Measurements from ENCODE around the gene MRPL49. TPM values are rescaled to one million over a fixed set of nuclear protein-coding genes. Genes with fewer than 3 reads are reported as not detected.

The MRPL49 gene
- total and polyA plus RNA-seq, 2 of the 8 experiments (the other 6 are each of a cell fraction or from before 2014, with no cell fraction given): 54.0 to 84.8 TPM

- H3K27me3 ChIP-seq (replicated peaks in 1 of 4; ENCODE audit: control insufficient read depth in 3 of 4, extremely low read depth in 1 of 4, insufficient read depth in 3 of 4, low read length in 3 of 4): no peaks in the 10 kb centered on the region
- no peak overlapping the region for H3K14ac ChIP-seq (ENCODE audit: insufficient read length)
- 88% methylated on average over 1 of the region's 1 CpG; no CpG with 5 or more reads in 1 of the 2 experiments for WGBS, 2 experiments (ENCODE audit: extremely low coverage in 1 of 2, insufficient coverage in 1 of 2, insufficient read length in 1 of 2, insufficient replicate concordance in 2 of 2, low coverage in 1 of 2, low lambda C conversion rate in 2 of 2, missing lambda C conversion rate in 1 of 2)
- H2AFZ ChIP-seq (ENCODE audit: low read length): no peak overlapping the region
- H3K18ac ChIP-seq (ENCODE audit: extremely low read depth, low read length): no peak overlapping the region
- H3K4me2 ChIP-seq (ENCODE audit: insufficient read depth in 1 of 2, low read depth in 2 of 2, low read length in 2 of 2): no peak overlapping the region
- peaks cover 4 to 14% (median 11%) of the 10 kb centered on the region in 4 experiments; a peak in 7 of 8 replicates for H3K36me3 ChIP-seq (ENCODE audit: control insufficient read depth in 2 of 4, insufficient read depth in 4 of 4, low read length in 3 of 4)
- ChIA-PET POLR2A (ENCODE audit: partially characterized antibody) (interaction anchor here (0.5 to 21.6 kb wide), 7 partner anchors 10 to 429 kb away, joined by 3 to 230 read pairs (median 3); partner anchors contain the start of genes CDCA5, VPS51 and ZFPL1), CTCF (ENCODE audit: partially characterized antibody) (interaction anchor here (1.1 to 1.5 kb wide), 3 partner anchors 10 to 59 kb away, joined by 3 to 9 read pairs (median 4); partner anchors contain the start of gene ARL2)
- no peak for DNase-seq (ENCODE audit: low read depth in 1 of 2, low spot score in 2 of 2)
- no peak overlapping the region for H2BK15ac ChIP-seq (ENCODE audit: low read length)
- no peak overlapping the region for H2BK120ac ChIP-seq (replicated peaks; ENCODE audit: low read depth, low read length)
- peaks cover 3 to 4% of the 10 kb centered on the region in 2 experiments for H4K20me1 ChIP-seq (replicated peaks in 1 of 2; ENCODE audit: control insufficient read depth in 1 of 2, insufficient read depth in 2 of 2, low read length in 2 of 2)
- H2BK20ac ChIP-seq (ENCODE audit: low read length): no peak overlapping the region
- H3K4me1 ChIP-seq (replicated peaks in 1 of 4; ENCODE audit: control insufficient read depth in 3 of 4, insufficient read depth in 4 of 4, low read length in 3 of 4): peaks cover 0 to 4% (median under 1%) of the 10 kb centered on the region in 4 experiments; a peak in 3 of 7 replicates
- H3K27ac ChIP-seq (ENCODE audit: low read depth, low read length): no peak overlapping the region
- peaks cover 0 to 5% of the 10 kb centered on the region in 2 experiments; a peak in 1 of 4 replicates for H3K79me2 ChIP-seq (ENCODE audit: control insufficient read depth in 1 of 2, insufficient read depth in 2 of 2, low read length in 2 of 2)
- H3K79me1 ChIP-seq (ENCODE audit: low read depth, low read length): peaks cover 3% of the 10 kb centered on the region; the same call in 1 of the 2 replicates
- no peak overlapping the region for H3K56ac ChIP-seq (replicated peaks; ENCODE audit: insufficient read length, low read depth, low read length)
- no peak overlapping the region for H2BK12ac ChIP-seq (ENCODE audit: low read depth, low read length)
- H2BK5ac ChIP-seq (ENCODE audit: low read depth, low read length): no peak overlapping the region
- H3K4me3 ChIP-seq (ENCODE audit: extremely low read depth in 1 of 4, insufficient read depth in 2 of 4, low read depth in 3 of 4, low read length in 4 of 4): no peak overlapping the region
- no peak overlapping the region for H3K4ac ChIP-seq (replicated peaks; ENCODE audit: insufficient read length, low read depth, low read length)
- no peak overlapping the region for H4K8ac ChIP-seq (ENCODE audit: extremely low read depth, insufficient read depth, low read length)
- no peak for FAIRE-seq
- no peaks in the 10 kb centered on the region for H3K9me3 ChIP-seq (ENCODE audit: insufficient read depth in 2 of 2, low read depth in 1 of 2, low read length in 1 of 2)
- no peak overlapping the region for H4K5ac ChIP-seq (ENCODE audit: insufficient read length, low read depth, low read length)
- no peak overlapping the region for H3K23ac ChIP-seq (ENCODE audit: insufficient read length)
- H4K91ac ChIP-seq (replicated peaks; ENCODE audit: insufficient read length, low read length): no peak overlapping the region
- H3K9ac ChIP-seq (replicated peaks in 1 of 4; ENCODE audit: extremely low read depth in 1 of 4, low read depth in 3 of 4, low read length in 3 of 4): no peak overlapping the region
- no peaks in the 10 kb centered on the region for H3K23me2 ChIP-seq (ENCODE audit: low read depth, low read length)
- TF ChIP-seq CEBPB (IDR thresholded peaks at IDR 0.05; ENCODE audit: low read depth, low read length): no peak
- no peak for TF ChIP-seq GTF2F1 (IDR thresholded peaks at IDR 0.05; ENCODE audit: borderline replicate concordance, low read depth, low read length)
- no peak for TF ChIP-seq CTBP2 (IDR thresholded peaks at IDR 0.05; ENCODE audit: borderline replicate concordance, insufficient read depth, insufficient read length, low read length)
- TF ChIP-seq HDAC6 (IDR thresholded peaks at IDR 0.05; ENCODE audit: low read depth, low read length): no peak
- H2AK5ac ChIP-seq (ENCODE audit: low read depth, low read length): no peak overlapping the region
Observed at GRCh38 chr11:65072631-65072966, 49.5 kb upstream of the MRPL49 start.

Measured in H1 (cell line).